NCI-H2196 (cell line): Measurements from ENCODE around the gene TSPAN11.
A peak's percentile ranks its signal among the peaks of the same experiment; 100 is the strongest.
"Not testable (repeated sequence)": the region's sequence is repeated elsewhere in the genome, so short reads cannot be mapped to it uniquely, and the experiment has no call there.

Experiments
- DNase-seq: peaks from one replicate; lab custom pipeline; 2025; ENCODE audit not compliant: unreplicated experiment; lab: John Stamatoyannopoulos, UW

TSPAN11 gene

DNA sequence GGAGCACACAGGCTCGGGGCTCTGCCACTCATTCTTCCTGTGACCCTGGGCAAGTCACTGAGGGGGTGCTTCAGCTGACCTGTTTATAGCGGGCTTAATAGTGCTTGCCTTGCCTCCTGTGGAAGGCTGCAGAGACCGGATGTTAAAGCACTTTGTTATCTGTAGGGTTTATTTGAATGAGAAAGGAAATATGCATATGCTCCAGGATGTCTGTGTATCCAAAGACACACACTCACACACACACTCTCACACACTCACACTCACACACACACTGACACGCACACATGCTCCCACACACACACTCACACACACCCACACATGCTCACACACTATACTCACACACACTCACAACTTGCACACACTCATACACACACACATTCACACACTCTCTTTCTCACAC, 91.0 kb downstream of the TSPAN11 start:
- DNase-seq, result no peak

DNA sequence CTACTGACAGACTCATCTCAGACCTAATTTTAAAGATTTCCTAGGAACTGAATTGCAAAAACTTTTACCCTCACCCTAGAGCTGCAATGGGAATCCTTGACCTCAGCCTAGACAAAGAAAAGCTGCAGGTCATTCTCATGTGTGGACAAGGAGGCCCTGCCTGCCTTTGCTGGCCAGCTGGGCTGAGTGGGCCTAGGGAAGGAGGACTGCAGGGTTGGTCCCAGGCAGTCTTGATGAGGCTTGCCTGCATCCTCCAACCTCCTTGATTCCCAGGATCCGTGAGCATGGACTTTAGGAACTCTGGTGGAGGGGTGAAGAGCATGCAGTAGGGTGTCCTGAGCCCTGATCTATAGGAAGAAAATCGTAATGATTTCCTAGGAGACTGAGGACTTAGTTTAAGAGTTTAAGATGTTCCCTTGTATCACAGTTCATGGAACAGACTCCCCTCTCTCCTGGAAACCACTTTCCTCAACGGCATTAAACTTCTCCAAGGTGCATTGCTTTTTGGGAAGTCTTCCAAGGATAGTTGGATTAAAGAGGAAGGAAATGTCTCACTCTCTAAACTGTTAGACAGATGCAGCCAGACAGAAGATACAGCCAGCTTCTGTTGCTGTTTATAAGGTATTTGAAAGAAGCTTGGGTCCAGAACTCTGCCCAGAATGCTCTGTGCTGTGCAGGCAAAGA, 91.7 kb downstream of the TSPAN11 start:
- DNase-seq, result no peak

DNA sequence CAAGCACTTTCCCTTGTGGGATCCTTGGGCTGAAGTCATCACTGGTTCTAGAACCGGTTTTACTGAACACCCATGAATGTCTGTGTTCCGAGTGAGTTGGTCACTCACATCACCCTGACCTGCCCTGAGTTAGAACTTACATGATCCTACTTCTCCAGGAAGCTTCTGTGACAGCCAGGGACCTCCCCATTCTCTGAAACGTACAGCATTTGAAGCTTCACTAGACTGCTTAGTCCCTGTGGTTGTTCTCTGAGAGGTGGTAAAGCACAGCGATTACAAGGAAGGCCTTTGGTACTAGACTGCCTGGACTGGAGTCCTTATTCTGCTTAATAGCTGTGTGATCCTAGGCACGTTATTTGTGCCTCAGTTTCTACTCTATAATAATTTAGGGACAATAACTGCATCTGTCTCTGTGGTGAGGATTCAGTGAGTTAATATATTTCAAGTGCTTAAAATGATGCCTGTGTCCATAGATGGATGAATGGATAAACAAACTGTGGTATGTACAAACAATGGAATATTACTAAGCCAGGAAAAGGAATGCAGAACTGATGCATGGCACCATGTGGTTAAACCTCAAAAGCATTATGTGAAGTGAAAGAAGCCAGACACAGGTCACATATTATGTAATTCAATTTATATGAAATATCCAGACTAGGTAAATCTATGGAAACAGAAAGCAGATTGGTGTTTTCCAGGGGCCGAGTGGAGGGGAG, 92.4 kb downstream of the TSPAN11 start:
- no peak for DNase-seq

DNA sequence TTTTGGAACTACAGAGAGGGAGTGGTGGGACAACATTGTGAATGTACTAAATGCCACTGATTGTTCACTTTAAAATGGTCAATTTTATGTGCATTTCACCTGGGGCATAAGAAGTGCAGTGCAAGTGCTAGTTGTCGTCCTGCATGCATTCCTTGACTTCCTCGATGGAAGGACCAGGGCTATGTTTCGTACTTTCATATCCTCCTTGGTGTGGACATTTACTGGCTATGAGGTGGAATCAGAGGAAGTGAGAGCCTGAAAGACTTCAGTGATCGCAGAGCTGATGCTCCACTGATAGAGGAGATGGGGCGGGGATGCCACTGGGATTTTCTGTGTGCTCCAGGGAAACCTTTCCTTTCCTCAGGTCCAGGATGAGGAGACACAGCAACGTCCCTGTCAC, 93.0 kb downstream of the TSPAN11 start:
- no peak for DNase-seq

DNA sequence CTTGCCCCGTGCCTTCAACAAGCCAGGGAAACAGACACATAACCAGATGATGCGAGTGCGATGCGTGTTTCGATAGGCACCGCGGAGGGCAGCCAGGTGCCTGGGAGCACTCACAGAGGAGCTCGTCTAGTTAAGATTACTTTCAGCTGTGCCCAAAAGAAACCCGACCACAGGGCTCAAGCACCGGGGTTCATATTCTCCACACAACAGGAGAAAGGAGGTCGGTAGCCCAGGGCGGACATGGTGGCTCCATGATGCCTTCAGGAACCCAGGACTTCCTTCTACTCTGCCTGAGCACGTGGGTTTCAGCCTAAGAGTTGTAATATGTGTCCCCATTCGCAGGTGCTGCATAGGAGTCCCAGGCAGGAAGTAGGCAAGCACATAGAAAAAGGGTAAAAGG, 93.4 kb downstream of the TSPAN11 start:
- DNase-seq, result no peak

DNA sequence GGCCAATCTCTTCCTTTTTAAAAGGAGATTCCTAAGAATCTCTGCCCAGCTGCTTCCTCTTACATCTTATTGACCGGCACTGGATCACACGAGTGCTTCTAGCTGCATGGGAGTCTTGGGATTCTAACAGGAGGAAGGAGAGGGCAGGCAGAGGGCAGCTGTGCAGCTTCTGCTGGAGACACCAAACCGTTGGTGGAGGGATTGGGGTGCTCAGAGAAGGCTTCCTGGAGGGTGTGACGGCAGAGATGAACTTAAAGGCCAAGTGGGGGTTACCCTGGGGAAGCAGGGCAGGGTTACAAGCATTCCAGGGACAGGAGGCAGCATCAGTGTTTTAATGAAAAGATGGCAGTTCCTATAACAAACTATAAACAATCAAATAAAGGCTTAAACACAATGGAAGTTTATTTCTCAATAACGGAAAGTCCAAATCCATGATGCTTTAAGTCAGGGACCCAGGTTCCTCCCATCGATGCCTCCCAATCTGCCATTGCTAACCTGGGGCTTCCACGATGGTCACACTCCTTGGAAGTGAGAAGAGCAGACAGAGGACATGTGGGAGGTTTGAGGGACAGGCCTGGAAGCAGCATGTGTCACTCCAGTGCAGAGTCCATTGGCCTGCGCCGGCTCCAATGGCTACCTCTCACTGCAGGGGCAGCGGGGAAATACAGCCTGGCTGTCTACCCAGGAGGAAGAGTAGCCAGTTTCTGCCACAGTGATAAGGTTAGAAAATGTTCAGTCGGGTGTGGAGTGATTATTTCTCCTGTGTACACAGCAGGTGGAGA, 94.0 kb downstream of the TSPAN11 start:
- DNase-seq, result no peak

DNA sequence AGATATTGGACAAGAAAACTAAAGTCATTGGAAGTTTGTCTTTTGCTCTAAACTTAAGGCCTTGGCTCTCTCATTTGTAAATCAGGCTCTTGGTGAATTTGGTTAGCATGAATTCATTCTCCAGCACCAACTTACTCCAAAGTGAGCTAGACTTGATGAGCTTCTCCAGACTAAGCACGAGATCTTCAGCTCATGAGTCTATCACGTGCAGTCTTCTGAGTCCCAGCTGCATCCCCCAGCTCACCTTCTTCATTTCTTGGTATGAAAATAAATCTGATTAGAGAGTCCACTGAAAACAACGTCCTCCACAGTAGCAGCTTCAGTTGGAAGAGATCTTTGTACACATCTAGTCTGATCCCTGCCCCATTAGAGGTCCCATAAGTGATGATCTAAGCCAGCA, 94.6 kb downstream of the TSPAN11 start:
- no peak for DNase-seq

DNA sequence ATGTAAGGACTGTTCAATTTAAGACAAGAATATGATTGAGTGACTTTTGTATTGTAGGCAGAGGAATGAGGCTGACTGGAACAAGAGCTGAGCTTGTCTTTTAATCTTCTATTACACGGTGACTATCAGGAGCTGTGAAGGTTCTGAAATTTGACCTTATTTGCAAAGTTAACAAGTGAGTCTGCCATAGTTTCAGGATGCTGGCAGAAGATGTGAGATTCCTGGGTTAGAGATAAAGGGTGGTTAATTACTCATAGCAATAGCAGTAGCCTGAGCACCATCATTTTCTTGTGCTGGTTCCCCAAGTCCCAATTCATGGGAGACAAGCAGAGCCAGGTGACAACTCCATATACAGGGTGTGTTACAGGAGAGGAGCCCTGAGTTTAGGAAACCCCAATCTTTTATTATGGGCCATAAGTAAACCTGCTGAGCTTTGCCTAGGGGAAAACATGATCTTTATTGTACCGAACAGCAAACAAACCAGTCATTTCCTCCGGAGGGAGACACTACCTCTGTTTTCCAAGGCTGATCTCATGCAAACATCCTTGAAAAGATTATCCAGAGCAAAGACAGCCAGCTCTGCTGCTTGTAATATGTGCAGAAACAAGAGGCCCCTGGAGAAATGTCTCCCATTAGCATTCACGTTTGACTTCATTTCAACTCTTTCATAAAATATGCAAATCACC, 95.4 kb downstream of the TSPAN11 start:
- DNase-seq, result peak; percentile 20

DNA sequence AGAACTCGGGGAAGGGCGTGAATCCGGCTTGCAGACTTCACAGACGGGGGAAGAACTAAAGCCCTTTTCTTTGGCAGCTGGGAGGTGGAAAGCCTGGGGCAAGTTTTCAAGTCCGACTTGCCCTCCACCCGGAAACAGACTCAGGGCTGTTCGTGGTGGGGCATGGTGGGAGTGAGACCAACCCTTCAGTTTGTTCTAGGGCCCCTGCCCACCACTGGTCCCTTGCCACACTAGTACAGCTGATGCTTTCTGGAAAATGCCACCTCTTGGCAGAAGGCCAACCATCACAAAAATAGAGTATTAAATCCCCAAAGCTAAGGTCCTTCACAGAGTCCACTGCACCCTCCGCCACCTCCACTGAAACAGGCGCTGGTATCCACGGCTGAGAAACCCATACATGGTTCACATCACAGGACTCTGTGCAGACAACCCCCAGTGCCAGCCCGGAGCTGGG, 96.8 kb downstream of the TSPAN11 start:
- no peak for DNase-seq

DNA sequence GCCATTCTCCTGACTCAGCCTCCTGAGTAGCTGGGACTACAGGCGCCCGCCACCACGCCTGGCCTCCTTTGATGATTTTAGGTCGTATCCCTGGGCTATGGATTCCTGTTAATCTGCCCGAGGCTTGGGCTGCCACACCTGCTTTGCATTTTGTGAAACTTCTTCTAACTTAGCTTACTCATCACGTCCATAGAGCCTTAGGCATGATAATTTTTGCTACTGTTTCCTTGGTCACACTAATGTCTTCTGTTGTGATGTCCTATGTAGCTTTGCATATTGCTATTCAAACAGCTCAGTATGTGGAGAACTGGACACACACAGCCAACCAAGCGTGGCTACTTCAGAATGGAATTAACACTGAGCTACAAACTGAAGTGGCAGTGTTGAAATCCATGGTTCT, 99.7 kb downstream of the TSPAN11 start:
- DNase-seq, result no peak

DNA sequence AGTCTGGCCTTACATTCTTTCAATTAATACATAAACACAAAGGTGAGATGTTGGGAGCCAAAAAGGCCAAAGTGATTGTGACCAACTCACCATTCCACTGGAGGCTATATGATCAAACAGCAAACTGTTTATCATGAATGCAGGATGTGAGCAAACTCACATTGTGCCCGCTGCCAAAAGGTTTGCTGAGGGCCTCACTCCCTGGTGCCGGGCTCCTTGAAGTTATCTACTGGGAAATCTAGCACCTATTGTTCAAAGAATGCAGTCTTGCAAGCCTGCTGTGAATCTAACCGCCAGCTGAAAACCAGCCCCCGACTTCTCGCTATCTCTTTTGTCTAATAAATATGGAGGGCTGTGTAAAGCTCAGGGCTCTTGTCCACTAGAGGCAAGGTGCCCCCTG, 100.5 kb downstream of the TSPAN11 start:
- not testable (repeated sequence) for DNase-seq

DNA sequence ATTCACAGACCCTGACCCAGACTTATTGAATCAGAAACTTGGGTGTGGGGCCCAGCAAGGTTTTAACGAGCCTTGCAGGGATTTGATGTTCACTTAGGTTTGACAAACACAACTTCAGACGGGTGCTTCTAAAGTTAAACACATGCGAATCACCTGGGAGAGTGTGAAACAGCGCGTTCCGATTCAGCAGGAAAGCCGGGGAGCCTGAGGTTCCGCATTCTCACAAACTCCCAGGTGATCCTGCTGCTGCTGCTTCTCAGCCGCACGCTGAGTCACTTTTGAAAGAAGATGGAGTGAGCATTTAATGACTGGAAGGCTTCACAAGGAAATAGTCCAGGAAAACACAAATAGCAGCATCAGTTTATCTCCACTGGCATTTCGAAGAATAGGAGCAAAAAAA, 102.9 kb downstream of the TSPAN11 start:
- no peak for DNase-seq

DNA sequence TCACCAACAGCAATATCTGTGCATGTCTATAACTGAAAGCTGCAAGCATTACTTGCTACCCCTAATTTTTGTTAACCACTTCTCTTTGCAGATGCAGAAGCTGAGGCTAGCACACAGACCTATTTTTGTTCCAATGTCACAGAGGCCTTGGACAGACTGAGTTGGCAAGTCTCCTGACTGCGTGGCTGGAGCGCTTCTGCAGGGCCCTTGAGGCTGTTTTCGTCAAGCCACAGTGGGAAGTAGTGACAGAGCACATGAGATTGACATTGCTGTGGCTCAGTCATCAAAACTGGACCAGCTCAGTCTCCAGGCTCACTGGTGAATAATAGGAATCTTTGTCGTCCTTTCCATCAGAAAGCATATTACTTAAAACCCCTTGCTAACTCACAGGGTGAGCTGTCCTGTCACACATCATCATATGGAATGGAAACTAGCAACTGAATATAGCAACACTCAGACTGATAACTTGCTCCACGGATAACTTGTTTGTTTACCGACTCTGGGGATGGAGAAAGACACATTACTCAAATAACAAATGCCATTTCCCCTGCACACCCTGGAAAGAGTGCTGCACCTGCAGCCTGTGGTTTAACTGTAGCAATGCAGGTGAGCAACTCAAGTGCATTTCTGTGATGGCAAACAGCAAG, 103.5 kb downstream of the TSPAN11 start:
- no peak for DNase-seq

DNA sequence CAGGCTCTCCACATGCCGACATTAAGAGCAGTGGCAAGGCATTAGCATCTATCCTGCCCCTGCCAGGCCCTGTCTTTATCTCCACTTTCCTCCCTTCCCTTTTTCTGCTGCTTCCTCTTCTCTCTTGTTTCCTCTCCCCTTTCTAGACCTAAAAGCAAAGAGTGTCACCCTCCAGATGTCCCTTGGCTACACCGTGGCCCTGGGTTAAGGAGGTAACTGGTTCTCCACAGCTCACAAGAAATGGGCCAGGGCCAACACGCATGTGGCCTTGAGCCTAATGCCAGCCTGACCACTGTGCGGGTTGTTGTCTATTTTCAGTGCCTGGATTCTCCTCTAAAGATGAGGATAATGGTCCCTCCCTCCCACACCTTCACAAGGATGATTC, 105.4 kb downstream of the TSPAN11 start:
- DNase-seq, result no peak

DNA sequence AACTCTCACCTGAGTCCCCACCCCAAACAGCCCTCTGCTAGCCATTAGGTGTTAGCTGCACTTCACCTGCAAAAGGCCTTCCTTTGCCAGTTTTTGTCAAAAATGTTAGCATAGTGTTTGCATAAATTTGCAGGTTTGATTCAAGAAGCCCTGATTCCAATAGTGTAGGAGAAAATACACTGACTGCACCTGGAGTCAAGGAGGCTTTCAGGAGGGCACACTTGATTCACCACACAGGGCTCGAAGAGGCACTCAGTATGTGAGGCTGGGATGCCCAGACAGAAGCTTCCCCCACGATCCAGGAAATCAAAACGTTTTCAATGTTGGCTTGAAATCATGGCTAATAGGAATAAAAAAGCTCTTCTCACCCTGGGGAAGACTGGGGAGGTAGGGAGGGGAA, 106.6 kb downstream of the TSPAN11 start:
- DNase-seq, result no peak

DNA sequence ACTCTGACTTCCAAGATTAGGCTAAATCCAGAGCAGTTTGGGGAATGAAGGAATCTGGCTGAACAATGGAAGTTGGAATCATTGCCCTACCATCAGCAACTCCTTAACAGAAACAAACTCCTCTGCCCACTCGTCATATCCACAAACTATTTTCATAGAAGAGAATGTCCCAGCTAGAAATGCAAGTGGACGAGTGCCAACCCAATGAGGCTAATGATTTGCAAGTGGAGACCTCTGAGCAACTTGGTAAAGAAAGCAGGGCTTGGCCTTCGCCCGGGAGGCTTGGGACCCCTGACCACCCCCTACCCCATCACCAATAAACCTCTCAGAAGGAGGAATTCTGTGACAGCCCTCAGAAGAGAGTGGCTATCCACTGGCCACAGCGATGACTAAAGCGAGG, 107.1 kb downstream of the TSPAN11 start:
- no peak for DNase-seq

DNA sequence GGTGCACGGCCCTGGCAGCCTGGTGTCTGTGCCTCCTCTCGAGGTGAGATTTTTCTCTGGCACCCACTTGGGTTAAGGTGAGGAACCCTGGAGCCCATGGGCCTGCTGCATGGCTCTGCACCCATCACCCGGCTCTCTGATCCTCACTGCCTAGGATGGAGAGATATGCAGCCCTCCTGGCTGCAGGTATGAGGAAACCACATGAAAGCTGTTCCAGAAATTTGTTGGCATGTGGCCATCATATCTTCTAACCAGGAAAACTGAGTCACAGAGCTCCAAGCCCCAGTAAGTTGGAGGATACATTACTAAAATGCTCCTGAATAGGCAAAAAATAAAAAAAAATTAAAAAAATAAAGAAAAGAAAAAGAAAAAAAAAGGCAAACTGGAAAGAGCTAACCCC, 107.8 kb downstream of the TSPAN11 start:
- no peak for DNase-seq

DNA sequence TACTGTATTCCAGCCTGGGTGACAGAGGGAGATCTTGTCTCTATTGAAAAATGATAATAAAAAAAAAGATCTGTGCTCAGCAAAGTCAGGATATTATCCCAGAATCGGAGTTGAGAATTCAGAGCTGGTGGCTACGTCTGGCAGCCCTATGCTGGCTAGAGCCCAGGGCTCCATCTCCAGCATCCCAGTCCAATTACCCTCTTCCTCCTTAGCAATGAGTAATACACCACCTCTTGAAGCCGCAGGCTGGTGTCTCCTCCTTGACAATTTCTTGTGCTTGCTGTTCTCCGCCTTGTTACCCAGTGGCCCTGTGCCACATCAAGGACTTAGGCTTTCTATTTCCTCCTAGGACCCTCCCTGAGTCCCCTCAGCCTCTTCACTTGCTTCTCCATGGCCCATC, 108.7 kb downstream of the TSPAN11 start:
- peak; percentile 8 for DNase-seq

DNA sequence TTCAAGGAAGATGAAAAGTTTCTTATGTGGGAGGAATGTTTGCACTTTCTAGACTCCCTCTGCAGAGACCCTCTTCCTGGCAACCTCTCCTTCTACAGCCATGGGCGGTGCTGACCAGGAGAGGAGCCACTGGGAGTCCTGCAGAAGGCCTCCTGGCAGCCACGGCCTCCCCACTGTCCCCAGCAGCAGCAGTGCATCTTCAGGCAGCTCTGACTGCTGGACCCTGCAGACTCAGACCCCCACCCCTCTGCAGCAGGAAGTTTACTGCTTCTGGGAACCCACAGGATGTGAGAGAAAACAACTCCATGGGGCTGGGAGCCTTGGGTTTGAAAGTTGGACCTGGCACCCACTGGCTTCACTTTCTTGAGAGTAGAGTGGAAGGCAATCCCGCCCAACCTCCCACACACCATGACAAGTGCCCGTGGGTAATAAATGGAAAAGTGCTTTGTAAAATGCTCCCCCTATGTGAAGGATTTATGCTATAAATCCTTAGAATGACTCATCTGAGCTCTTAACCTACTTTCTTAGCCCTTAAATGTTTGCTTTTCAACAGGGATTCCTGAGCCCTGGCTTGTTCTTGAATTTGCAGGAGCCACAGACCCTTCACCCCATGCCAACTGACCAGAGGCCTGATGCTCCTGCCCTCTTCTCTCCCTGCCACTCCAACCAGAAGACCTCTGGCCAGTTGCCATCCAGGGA, 109.6 kb downstream of the TSPAN11 start:
- peak; percentile 27 for DNase-seq

DNA sequence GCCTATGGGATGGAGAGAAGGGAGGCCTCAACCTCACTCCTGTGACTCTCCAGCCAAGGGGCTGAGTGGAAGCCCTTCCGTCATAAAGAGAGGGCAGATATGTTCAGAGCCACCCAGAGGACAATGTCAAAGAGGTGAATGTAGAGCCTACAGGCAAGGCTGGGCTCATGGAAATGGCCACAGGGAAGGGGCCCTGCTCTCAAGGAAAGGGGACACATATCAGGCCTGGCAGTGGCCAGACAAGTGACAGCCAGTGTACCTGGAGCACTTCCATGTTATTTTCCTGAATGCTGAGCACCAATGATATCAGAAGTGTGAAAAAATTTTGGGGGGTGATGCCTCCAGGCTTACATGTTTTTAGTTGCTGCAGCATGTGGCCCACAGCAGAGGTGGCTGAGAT, 110.5 kb downstream of the TSPAN11 start:
- no peak for DNase-seq
